Neural cell (in vitro differentiated cells): ENCODE results near the gene CAPRIN1.

Experiments
- EZH2 ChIP-seq: fragments of 200-600, 300-800 bp; shearing (Covaris generic), sonication (generic); IDR thresholded peaks from 2 replicates; pipeline ENCODE4 v1.6.1; 2014; ENCODE audit warnings: antibody characterized with exemption, low read length, borderline replicate concordance, mild to moderate bottlenecking; ENCODE audit not compliant: insufficient read depth, poor library complexity, severe bottlenecking
- POLR2AphosphoS5 ChIP-seq: IDR thresholded peaks from 2 replicates; pipeline ENCODE4 v1.6.1; 2012
- TF ChIP-seq, protein P1 (sequence below): fragments of 450-650 bp; IDR thresholded peaks from 2 replicates; pipeline ENCODE4 v1.5.1; 2014; ENCODE audit warnings: antibody characterized with exemption, mild to moderate bottlenecking, moderate library complexity; ENCODE audit not compliant: poor library complexity, severe bottlenecking

DNA sequence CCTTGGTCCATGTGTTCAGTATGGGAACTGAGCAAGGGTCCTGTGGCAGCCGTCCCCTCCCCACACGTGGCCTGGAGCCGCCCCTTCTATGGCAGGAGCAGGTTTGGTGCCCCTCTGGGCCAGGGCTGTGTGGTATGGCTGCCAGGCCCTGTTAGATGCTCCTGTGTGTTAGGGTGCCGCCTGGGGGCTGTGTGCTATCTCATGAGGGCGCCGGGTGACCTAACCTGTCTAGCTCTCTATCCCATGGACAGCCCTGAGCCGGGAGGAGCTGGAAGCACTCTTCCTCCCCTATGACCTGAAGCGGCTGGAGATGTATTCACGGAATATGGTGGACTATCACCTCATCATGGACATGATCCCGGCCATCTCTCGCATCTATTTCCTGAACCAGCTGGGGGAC is 88.6 kb downstream of the CAPRIN1 start:
- TF ChIP-seq, protein P1, sequence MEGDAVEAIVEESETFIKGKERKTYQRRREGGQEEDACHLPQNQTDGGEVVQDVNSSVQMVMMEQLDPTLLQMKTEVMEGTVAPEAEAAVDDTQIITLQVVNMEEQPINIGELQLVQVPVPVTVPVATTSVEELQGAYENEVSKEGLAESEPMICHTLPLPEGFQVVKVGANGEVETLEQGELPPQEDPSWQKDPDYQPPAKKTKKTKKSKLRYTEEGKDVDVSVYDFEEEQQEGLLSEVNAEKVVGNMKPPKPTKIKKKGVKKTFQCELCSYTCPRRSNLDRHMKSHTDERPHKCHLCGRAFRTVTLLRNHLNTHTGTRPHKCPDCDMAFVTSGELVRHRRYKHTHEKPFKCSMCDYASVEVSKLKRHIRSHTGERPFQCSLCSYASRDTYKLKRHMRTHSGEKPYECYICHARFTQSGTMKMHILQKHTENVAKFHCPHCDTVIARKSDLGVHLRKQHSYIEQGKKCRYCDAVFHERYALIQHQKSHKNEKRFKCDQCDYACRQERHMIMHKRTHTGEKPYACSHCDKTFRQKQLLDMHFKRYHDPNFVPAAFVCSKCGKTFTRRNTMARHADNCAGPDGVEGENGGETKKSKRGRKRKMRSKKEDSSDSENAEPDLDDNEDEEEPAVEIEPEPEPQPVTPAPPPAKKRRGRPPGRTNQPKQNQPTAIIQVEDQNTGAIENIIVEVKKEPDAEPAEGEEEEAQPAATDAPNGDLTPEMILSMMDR = no peak
- TF ChIP-seq POLR2AphosphoS5 (no peak), EZH2 (no peak)
